Esophagus mucosa (tissue), 1 donor: Measurements from ENCODE around the gene TLE3. TPM values are rescaled to one million over a fixed set of nuclear protein-coding genes. Genes with fewer than 3 reads are reported as not detected.

Experiments
- ATAC-seq: fragments of 200-7000 bp; cut with Tn5 transposase; one replicate; pipeline ENCODE4 v1.9.1; 2020
- total RNA-seq: library from RNA; stranded (reverse); gene quantifications from one replicate; pipeline ENCODE4 v1.2.4, GENCODE V29; 2023
- donor health status: DM: yes; HTN: yes; CAD: no.

TLE3 gene
- total RNA-seq, 1 donor from 2014 or later: 46.3 TPM

DNA sequence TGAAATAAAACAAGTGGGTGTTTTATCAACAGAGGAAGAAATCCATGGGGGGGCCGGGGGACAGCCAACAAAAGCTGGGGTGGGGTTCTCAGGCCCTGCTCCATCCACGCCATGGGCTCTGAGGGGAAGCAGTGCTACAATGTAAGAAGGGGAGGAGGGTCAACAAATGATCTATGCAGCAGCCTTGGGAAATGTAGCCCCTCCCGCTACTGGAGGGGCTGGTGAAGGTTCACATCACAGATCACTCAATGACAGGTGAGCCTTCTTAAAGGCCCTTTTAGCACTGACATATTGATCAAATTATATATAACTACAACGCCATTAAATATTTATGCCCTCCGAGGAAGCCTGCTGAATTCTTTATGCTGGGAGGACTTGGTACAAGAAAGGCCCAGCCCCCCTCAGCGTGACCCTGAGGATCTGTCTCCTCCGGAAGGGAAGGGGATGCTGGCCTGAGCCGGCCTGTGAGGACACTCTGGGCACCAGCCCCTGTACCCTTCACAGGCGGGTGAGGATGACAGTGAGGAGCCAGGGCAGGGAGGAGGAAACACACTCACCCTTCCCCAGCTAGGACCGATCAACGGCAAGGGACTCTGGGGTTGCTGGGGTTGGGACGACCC, 15.3 kb downstream of the TLE3 start:
- no peak for ATAC-seq

DNA sequence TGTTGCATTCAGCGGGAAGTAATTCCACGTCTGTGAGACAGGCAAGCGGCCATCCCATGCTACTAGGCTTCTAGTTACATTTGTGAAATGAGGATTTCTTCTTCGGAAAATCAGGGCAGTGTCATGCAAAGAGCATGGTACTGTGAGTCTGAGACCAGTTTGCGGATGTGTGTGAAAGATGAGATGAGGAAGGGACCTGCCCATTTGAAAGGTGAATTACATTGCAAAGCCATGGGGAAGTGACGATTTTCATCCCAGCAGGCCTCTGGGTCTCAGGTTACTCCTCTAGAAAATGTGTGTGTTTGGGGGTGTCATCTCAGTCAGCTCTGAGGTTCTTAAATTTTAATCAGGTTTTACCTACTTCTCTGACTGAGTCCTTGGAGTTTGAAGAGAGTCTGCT, 16.1 kb downstream of the TLE3 start:
- no peak for ATAC-seq

DNA sequence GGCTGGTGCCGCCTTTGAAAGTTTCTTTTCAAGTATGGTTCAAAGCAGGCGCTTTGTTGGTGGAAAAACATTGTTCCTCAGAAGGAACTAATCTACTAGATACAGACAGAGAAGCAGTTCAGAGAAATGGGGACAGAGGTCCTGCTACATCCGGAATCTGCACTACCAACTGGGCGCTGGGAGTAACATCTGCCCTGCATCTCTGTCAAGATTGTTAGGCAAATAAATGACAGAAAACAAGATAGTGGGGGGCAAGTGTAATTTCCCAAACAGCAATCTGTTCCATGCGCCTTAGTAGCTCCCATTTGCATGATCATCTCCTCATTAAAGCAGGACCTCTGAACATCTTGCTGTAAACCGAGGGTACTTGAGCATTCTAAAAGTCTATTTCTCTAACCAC, 17.4 kb downstream of the TLE3 start:
- ATAC-seq: no peak

DNA sequence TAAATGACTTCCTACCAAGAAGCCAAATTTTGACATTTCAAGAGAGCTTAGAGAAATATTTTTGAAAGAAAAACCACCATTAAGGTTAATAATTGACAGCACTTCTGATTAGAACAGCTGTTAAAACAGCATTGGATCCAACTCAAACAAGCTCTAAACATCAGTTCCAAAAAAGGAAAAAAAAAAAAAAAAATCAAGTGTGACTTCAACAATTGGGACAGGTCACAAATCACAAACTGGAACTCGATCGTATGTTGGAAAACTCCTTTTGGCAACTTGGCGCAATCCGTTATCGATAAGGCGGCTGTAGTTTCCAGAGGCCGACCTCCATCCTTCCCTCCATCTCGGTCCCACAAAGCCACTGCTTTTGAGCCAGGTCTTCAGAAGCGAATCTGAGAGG, 17.8 kb downstream of the TLE3 start:
- no peak for ATAC-seq

DNA sequence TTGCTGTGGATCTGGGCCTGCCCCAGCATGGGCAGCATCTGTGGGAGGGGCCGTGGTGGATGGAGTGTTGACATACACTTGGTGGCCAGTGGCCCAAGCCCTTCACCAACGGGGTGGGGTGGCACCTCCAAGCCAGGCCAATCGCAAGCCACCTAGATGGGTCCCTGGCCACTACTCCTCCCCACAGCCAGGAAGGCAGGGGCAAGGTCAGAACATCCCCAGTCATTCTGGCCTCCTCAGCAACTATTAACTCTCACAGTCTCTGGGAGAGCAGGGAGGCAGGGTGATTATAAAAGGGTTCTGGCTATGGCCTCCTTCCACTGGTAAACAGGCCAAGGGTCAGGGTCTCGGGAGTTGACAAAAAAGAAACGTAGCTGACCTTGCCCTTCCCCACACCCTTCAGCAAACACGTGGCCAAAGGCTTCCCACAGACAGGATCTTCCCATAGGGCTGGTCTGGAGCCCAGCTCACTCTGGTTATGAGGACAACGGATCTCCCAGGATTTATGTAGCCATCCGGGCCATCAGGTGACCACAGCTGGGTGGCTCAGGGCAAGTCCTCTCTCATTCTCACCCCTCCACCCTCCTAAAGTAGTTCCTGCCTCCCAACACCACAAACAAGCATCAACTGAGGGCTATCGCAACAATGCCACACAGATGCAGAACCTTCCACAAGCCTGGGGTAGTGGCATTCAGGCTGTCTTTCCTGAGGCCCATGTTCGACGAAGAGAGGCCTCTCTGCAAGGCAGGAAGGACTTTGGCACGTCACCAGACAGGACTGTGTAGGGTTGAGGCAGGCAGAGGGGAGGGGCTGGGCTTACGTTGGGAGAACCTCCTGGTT, 18.9 kb downstream of the TLE3 start:
- no peak for ATAC-seq

DNA sequence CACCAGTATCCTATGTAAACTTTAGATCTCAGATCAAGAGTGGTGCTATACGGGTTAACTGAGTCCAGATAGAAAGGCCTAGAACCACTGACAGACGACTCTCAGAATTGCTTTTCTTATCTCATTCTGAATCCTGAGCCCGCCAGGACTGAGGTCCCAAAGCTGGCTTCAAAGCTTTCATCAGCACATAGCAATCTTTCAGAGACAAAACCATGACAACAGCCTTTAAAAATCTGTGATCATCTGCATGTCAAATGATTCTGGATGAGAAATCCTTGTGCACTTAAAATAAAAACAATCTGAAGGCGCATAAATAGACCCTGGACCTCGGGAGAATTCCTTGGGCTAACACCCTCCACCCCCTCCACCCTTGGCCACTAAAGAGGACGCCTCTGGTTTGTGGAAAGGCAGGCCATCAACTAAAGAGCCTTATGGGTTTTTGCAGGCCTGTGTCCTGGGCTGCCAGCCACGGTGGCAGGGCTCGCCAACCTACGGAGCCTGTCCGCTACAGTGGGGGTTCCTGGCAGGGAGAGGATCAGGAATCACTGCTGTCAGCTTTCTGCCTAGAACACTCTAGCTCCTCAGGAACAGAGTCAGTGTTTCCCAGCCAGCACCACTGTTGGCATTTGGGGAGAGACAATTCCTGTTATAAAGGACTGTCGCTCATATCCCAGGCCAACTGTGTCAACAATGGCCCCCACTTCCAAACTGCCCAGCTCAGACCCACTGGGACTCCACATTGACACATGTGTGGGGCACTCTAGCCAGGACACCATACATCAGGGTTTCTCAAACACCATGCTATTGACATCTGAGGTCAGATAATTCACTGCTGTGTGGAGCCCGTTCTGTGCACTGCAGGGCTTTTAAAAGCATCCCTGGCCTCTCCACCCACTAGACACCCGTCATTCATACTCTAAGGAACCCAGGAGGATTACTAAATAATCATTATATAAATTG, 20.2 kb downstream of the TLE3 start:
- ATAC-seq: no peak

DNA sequence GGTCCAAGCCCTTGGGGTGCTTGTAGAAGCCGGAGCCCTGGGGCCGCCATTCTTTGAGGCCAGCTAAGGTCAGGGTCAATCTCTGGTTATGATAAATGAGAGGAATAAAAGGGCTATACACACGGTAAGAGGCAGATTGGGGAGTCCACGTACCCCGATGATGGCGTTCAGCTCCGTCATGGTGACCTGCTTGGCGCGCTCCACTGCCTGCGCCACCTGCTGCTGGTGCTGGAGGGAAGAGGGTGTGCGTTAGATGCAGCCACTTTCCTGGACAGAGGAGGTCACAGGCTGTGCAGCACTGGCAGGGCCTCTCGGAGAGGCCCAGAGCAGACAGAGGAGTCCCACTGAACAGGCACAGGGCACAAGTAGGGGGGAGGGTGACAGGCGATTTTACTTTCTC, 23.3 kb downstream of the TLE3 start:
- ATAC-seq: no peak

DNA sequence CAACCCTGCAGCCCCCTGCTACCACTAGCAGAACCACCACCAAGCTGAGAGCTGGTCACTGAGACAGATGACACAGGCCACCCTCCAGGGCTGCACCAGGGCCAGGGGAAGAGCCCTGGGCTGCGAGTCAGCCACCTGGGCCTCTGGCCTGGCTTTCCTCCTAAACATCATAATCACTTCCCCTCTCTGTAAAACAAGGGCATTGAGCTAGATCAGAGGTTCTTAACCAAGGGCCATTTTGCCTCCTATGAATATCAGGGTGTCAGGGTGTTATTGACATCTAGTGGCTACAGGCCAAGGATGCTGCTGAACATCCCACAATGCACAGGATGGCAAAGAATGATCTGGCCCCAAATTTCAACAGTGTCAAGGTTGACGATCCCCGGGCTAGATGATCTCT, 25.2 kb downstream of the TLE3 start:
- peak; percentile 11 for ATAC-seq

DNA sequence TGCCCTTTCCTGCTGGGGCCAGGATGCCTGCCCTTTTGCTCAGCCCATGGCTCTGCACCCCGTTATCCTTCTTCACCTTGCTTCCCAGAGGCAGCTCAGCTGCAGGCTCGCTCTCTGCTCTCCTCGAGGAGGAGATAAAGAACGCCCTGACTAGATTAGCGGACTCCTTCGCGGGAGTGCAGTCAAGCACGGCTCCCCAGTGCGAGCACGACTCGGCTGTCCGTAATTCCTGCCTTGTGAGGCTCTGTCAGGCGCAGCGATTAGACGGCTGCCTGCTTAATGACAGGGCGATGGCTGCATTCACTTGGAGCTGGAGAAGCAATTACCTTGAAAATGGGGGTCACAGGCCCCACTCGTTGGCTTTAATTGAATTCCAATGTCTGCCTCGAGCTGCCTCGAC, 25.9 kb downstream of the TLE3 start:
- no peak for ATAC-seq

DNA sequence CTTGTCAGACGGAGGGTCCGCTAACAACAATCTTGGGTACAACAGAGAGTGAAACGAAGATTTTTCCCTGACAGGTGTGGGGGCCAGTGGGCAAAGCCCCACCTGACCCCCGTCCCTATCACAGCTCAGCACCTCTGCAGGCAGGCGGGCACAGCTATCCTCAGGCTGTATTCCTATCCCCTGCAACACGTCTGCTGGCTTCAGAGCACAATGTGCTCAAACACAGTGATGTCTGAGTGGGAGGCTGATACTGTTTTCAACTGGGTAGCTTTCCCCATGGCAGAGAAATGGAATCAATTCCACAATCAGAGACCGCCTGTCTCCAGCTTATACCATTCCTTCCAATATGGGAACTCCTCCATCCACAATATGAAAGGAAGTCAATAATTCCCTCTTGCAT, 28.0 kb downstream of the TLE3 start:
- ATAC-seq: no peak

DNA sequence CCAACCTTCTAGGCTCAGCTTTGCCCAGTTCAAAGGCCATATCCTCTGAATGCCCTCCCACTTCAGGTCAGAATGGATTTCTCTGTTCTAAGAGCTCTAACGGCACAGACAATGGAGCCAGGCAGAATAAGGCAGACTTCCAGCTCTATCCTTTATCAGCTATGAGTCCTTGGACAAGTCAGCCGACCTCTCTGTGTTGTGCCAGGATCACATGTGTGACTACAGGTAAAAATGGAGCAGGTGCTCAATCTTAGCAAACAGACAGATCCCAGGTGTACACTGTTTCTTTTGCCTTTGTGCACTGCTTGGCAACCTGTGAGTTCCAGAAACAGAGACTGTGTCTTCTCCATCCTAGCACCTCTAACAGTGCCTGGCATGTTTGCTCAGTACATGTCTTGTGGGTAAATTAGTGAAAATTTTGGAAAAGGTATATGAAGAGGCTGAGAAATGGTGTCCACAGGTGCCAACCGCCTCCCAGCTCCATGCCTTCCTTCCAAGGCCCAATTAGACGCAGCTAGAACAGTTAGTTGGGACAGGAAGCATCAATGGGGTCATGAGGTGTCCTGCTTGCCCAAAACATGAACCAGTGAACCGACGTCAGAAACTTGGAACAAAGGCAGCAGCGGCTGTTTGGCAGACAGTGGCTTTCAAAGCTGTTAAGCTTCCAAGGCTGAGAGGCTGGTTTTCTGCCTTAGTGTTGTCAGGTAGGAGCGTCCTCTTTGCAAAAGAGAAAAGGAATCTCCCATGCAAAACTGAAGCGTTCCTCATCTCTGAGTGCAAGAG, 28.7 kb downstream of the TLE3 start:
- no peak for ATAC-seq

DNA sequence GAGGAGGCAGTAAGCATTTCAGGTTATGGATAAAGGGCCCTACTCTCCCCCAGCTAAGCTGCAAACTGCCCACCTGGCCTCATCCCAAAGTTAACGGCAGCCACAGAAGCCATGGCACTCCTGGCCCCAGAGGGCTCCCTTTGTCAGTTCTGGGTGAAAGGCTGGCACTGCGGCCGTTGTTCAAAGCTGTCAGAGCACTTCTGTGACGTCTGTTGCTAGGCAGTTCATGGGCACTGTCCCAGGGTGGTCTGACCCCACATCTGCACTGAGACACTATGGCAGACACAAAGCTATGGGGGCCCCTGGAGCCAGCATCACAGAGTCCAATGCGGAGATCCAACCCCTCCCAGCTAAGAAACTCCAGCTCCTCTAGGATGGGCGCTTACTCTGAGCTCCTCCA, 30.0 kb downstream of the TLE3 start:
- ATAC-seq: no peak

DNA sequence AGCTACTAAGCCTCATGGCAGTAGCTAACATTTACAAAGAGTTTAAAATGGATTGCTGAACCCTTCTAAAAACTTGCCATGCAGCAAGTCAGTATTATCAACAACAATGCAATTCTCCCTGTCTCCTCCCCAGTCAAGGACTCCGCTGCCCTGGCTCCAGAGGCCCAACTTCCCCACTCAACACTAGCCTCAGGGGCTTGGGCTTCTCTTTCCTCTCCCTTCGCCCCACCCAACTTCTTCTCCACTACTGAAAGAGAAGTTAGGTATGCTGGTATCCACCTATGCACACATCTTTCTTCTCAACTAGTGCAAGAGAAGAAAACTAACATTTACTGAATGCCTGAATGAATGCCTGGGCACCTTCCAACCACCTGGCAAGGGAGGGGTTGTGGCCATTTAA, 30.7 kb downstream of the TLE3 start:
- no peak for ATAC-seq

DNA sequence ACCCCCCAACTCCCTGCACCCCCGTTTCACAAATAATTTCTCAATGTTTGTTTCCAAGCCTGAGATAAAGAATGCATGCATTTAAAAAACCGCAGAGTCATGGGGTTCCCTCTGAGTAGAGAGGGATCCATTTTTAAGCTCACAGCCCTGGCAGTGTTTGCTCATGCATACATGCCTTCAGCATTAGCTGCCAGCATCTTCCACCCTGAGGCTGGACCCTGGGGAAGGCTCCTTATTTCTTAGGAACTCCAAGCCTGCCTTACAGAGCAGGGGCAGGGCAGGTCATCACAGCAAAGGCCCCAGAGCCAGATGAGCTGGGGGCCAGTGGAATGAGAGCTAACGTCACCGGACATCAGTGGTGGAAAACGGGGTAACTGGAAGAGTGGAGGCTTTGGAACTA, 31.3 kb downstream of the TLE3 start:
- no peak for ATAC-seq

DNA sequence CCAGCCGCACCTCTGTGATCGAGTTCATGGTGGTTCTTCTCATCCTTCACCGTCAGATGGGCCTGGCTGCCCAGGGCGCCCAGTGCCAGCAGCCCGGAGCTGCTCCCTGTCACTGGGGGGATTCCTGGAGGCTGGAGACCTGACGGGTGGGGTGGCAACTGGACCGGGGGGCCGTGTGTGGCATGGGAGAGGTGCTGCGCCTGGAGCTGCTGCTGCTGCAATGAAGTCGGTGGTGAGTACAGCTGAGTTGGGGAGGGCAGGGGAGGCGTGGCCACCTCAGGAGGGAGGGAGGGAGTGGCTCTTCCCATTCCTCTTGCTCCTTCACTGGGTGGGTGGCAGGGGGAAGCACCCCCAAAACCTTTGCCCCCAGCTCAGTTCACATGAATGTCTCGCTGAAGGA, 31.7 kb downstream of the TLE3 start:
- ATAC-seq: no peak

DNA sequence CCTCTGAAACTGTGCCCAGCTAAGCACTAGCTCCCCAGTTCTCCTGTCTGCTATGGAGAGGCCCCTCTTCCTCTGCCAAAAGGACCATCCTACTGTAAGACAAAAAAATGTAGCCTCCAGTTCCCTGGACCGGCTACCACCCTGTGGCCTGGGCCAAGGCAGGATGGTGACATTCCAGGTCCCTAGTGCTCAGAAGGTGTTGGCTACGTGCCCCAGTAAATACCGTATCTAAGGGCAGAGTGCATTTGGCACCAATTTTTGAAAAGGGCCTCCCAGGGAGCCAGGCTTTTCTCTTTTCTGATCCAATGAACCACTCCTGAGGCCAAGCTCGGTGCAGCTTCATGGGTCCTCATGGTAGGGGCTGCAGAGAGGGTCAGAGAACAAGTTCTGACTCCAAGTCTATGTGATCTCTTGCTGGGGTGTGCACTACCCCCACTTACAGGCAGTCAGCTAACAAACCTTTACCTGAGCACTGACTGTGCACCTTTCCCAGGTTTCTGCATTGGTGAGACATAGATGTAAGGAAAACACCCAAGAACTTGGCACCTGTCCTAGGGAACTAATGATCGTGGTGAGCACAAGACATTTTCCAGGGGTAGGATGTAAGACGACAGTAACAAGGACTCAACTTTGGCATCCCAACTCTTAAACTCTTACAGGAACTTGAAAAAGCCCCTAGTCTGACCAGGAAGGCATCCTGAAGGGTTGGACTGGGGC, 32.6 kb downstream of the TLE3 start:
- ATAC-seq: no peak

DNA sequence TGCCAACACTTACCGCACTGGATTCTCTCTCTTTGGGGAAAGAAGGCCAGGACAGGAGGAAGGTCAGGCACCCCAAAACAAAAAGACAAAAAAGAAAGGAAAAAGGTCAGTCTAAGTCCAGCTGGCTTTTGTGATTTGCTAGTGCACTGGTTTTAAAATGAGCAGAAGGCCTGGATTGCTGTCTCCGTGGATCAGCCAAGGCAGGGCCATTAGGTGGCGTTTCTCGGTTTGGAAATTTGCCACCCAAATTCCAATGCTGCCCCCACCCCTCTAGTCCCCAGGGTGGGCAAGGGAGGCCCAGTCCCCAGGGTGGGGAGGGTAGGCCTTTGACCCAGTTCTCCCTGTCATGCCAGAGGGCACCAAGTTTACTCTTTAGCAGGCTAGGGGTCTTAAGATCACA, 33.3 kb downstream of the TLE3 start:
- no peak for ATAC-seq

DNA sequence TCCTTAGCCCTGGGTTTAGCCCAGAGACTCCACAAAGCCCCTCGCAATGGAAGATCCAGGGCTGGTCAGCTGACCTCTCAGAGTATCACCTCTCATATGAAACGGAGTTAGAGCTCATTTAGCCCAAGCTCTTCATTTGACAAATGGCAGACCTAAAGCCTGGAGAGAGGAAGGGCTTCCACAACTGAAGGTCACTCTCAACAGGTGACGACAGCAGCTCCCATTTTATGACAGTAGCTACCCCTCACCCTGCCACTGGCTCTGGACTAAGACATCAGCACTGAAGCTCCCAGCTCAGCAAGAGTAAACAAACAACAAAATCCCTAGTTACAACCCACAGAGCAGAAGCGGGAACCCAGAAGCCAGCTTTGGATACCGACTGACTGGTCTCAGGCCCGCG, 33.7 kb downstream of the TLE3 start:
- no peak for ATAC-seq

DNA sequence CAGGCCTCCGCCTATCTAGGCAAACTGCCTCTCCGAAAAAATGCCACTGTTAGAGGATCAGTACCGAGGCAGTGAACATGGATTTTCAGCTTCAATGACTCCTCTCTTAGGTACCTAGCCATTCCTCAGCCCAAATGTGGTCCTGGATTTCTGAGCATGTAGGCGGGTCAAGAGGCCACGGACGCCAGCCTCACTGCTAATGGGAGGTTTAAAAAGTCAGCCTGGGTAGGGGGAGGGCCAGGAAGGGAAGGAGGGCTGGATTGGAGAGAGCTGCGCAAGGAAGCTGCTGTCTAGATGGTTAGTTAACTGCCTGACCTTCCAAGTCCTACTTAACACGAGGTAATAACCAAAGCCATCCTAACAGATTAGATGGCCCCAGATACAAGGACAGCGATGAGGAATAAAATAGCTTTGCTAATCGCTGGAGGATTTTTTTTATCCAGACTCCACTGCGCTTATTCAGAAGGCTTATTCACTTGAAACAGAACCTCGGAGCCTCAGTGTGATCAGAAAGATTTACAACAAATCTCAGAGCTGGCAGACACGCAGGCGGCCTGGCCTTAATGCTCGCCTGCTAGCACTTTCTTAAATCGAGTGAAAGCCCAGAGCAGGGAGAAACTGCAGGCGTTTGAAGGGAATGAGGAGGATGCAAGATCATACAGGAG, 34.3 kb downstream of the TLE3 start:
- ATAC-seq: no peak

DNA sequence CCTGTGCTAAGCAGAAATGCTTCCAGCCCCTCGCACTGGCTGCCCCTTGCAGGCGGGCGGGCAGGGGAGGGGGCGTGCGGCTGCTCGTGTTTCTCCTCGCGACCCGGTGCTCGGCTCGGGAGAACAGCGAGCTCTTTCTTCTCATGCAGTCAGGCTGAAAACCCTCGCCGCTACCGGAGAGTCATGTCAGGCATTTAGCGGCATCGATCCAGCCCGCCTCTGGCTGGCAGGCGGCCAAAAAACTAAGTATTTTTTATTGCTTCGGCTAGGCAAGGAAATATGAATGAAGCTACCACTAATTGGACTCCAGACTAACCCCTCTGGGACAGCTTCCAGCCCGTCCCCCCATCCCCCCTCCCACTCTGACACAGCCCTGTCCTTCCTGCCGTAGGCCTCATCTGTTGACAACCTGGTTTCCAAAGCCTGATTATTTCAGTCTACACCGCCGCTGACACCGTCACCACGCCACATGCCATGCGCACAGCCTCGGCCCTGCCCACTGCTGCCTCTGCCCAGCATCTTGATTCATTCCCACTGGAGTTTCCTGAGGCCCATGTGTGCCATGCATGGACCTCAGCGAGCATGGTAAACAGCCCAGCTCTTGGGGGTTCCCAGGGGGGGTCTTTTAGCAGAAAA, 35.3 kb downstream of the TLE3 start:
- peak; percentile 17 for ATAC-seq
